GM12875 (cell line): ENCODE results near the gene ETV6.

Experiments used
- H3K4me3 ChIP-seq: one replicate; pipeline ENCODE4 v1.5.1; 2011; ENCODE audit warnings: low read depth, low read length, control low read depth
- CTCF ChIP-seq: IDR thresholded peaks from 2 replicates; pipeline ENCODE4 v1.5.1; 2011; ENCODE audit warnings: low read depth, mild to moderate bottlenecking, control low read depth, inconsistent platforms, low read length, moderate library complexity, borderline replicate concordance; ENCODE audit not compliant: insufficient read depth

ETV6 gene

GRCh38 chr12:11896417-11896929 is 247.0 kb downstream of the ETV6 start:
- no peak overlapping the region for H3K4me3 ChIP-seq
- no peak for TF ChIP-seq CTCF

- no peak overlapping the region for H3K4me3 ChIP-seq
- no peak for TF ChIP-seq CTCF
Measured at GRCh38 chr12:11897923-11898322, 248.4 kb downstream of the ETV6 start.

GRCh38 chr12:11901701-11902524 is 252.4 kb downstream of the ETV6 start:
- no peak for TF ChIP-seq CTCF
- H3K4me3 ChIP-seq = no peak overlapping the region

DNA sequence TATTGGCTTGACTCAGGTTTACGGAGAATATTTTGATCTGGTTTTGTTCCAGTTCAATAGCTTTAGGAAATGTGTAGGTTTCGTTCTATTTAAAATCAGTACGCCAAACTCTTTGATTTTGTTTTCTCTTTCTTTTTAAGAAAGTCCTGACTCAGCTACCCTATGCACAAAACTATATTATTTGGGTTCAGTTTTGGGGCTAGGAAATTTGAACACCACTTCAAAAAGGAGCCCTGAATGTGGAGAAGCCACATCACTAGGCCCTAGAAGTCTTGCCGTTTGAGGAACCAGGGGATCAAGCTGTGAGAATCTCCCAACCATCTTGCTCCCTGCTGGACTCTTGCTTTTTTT is 253.0 kb downstream of the ETV6 start:
- no peak overlapping the region for H3K4me3 ChIP-seq

DNA sequence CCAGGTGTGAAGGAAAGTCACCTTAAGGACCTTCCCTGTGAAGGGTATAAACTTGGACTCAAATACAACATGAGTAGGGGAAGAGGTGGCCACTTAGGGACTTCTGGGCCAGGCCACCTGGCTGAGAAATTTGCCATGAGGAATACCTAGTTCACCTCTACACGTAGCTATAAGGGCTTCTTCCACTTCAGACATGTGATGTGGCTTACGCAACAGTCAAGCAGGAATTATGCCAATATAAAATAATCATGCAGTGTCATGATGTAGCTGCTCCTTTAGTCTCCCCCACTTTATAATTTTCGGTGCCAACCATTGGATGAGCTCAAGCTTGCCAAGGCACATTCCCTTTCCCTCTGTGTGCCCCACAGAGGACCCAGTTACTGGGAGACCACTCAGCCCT is 254.7 kb downstream of the ETV6 start:
- no peak for TF ChIP-seq CTCF
- H3K4me3 ChIP-seq = no peak overlapping the region

More for the DNA sequence above, 253.0 kb downstream of the ETV6 start:
- no peak for TF ChIP-seq CTCF

DNA sequence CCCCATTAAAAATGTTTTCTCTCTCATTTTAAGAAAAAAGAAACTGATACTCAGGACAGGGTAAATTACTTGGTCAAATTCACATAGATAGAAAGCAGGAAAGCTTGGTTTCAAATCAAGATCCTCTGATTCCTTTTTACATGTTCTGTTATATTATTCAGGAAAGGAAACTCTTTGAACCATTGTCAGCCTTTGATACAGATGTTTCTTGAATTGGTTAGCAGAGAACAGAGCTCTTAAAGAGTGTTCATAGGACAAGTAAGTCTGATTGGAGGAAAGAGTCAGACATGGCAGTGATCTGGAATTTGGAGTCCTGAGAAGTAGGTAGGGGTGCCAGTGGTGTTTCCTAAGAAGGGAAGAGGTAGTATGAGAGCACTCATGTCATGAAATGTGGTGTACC is 256.1 kb downstream of the ETV6 start:
- no peak overlapping the region for H3K4me3 ChIP-seq
- no peak for TF ChIP-seq CTCF
